Stomach smooth muscle (tissue), 2 donors: ENCODE measurements around the gene RTP2.

Source experiments
- H3K27ac ChIP-seq: one replicate; pipeline ENCODE4 v1.7.0; 2013; ENCODE audit warnings: mild to moderate bottlenecking, low read length, inconsistent platforms
- H3K27me3 ChIP-seq, 2 donors: one replicate each; pipeline ENCODE4 v1.7.0; 2013; ENCODE audit warnings: low read length in 2 of 2; ENCODE audit not compliant: insufficient read depth in 2 of 2, control insufficient read depth in 1 of 2
- H3K36me3 ChIP-seq, 2 donors: one replicate each; pipeline ENCODE4 v1.7.0; 2013; ENCODE audit warnings: low read length in 2 of 2; ENCODE audit not compliant: control insufficient read depth in 2 of 2, insufficient read depth in 2 of 2
- H3K4me1 ChIP-seq: one replicate; pipeline ENCODE4 v1.7.0; 2013; ENCODE audit warnings: low read length; ENCODE audit not compliant: control insufficient read depth, insufficient read depth
- H3K4me3 ChIP-seq, 2 donors: one replicate each; pipeline ENCODE4 v1.7.0; 2013; ENCODE audit warnings: low read length in 2 of 2
- H3K9ac ChIP-seq, 2 donors: one replicate each; pipeline ENCODE4 v1.7.0; 2013; ENCODE audit warnings: low read length in 2 of 2, mild to moderate bottlenecking in 1 of 2
- H3K9me3 ChIP-seq, 2 donors: one replicate each; pipeline ENCODE4 v1.7.0; 2013; ENCODE audit warnings: low read length in 2 of 2; ENCODE audit not compliant: control insufficient read depth in 2 of 2
- donor health status: healthy.
- donor health status: Pancreatic carcinoma.

The RTP2 gene

GRCh38 chr3:187708696-187709095, 6.3 kb upstream of the RTP2 start:
- H3K27me3 ChIP-seq, result no peaks in the 10 kb centered on the region
- no peak overlapping the region for H3K27ac ChIP-seq
- H3K4me3 ChIP-seq, result no peak overlapping the region
- no peaks in the 10 kb centered on the region for H3K36me3 ChIP-seq
- H3K9ac ChIP-seq, result no peak overlapping the region
- H3K4me1 ChIP-seq, result peaks cover 1% of the 10 kb centered on the region
- H3K9me3 ChIP-seq, result no peaks in the 10 kb centered on the region

GRCh38 chr3:187706971-187707370, 4.6 kb upstream of the RTP2 start:
- Histone ChIP-seq H3K4me3 (no peak overlapping the region), H3K9ac (no peak overlapping the region), H3K4me1 (no peaks in the 10 kb centered on the region), H3K9me3 (no peaks in the 10 kb centered on the region), H3K36me3 (no peaks in the 10 kb centered on the region), H3K27me3 (no peaks in the 10 kb centered on the region), H3K27ac (no peak overlapping the region)

- H3K9ac ChIP-seq, result no peak overlapping the region
- no peaks in the 10 kb centered on the region for H3K36me3 ChIP-seq
- no peaks in the 10 kb centered on the region for H3K27me3 ChIP-seq
- no peak overlapping the region for H3K4me3 ChIP-seq
- no peaks in the 10 kb centered on the region for H3K4me1 ChIP-seq
- H3K9me3 ChIP-seq, result no peaks in the 10 kb centered on the region
- no peak overlapping the region for H3K27ac ChIP-seq
These were observed 2.8 kb upstream of the RTP2 start for GRCh38 chr3:187705164-187705563.

GRCh38 chr3:187700249-187700648, 2.1 kb downstream of the RTP2 start:
- Histone ChIP-seq H3K27me3 (peaks cover 0 to 2% of the 10 kb centered on the region in 2 donors), H3K36me3 (no peaks in the 10 kb centered on the region), H3K9me3 (no peaks in the 10 kb centered on the region), H3K4me3 (no peak overlapping the region), H3K27ac (no peak overlapping the region), H3K4me1 (no peaks in the 10 kb centered on the region), H3K9ac (no peak overlapping the region)

GRCh38 chr3:187698499-187699399, 3.6 kb downstream of the RTP2 start:
- Histone ChIP-seq H3K27ac (no peak overlapping the region), H3K9ac (no peak overlapping the region), H3K9me3 (no peaks in the 10 kb centered on the region), H3K27me3 (peaks cover 0 to 5% of the 10 kb centered on the region in 2 donors), H3K36me3 (no peaks in the 10 kb centered on the region), H3K4me1 (no peaks in the 10 kb centered on the region), H3K4me3 (no peak overlapping the region)

GRCh38 chr3:187696021-187696420, 6.3 kb downstream of the RTP2 start:
- Histone ChIP-seq H3K36me3 (no peaks in the 10 kb centered on the region), H3K9me3 (no peaks in the 10 kb centered on the region), H3K9ac (no peak overlapping the region)

GRCh38 chr3:187695449-187695848, 6.9 kb downstream of the RTP2 start:
- no peak overlapping the region for H3K4me3 ChIP-seq

More at GRCh38 chr3:187696021-187696420, 6.3 kb downstream of the RTP2 start:
- Histone ChIP-seq H3K27me3 (peaks cover 0 to 5% of the 10 kb centered on the region in 2 donors), H3K4me3 (no peak overlapping the region), H3K4me1 (no peaks in the 10 kb centered on the region), H3K27ac (no peak overlapping the region)

GRCh38 chr3:187694801-187695200, 7.6 kb downstream of the RTP2 start:
- no peaks in the 10 kb centered on the region for H3K4me1 ChIP-seq
- no peak overlapping the region for H3K9ac ChIP-seq
- peaks cover 0 to 5% of the 10 kb centered on the region in 2 donors for H3K27me3 ChIP-seq
- no peaks in the 10 kb centered on the region for H3K36me3 ChIP-seq
- H3K9me3 ChIP-seq, result no peaks in the 10 kb centered on the region
- H3K27ac ChIP-seq, result no peak overlapping the region
- H3K4me3 ChIP-seq, result no peak overlapping the region

More at GRCh38 chr3:187695449-187695848, 6.9 kb downstream of the RTP2 start:
- Histone ChIP-seq H3K27ac (no peak overlapping the region), H3K9ac (no peak overlapping the region), H3K9me3 (no peaks in the 10 kb centered on the region), H3K36me3 (no peaks in the 10 kb centered on the region), H3K27me3 (peaks cover 0 to 5% of the 10 kb centered on the region in 2 donors), H3K4me1 (no peaks in the 10 kb centered on the region)

- H3K9ac ChIP-seq, result no peak overlapping the region
- H3K27ac ChIP-seq, result no peak overlapping the region
- H3K4me1 ChIP-seq, result no peaks in the 10 kb centered on the region
- no peak overlapping the region for H3K4me3 ChIP-seq
- no peaks in the 10 kb centered on the region for H3K9me3 ChIP-seq
- H3K27me3 ChIP-seq, result peaks cover 0 to 5% of the 10 kb centered on the region in 2 donors
- no peaks in the 10 kb centered on the region for H3K36me3 ChIP-seq
These were observed 8.9 kb downstream of the RTP2 start for GRCh38 chr3:187693431-187693830.

GRCh38 chr3:187689984-187690383, 12.4 kb downstream of the RTP2 start:
- no peak overlapping the region for H3K27ac ChIP-seq
- peaks cover 3 to 4% of the 10 kb centered on the region in 2 donors for H3K27me3 ChIP-seq
- no peaks in the 10 kb centered on the region for H3K36me3 ChIP-seq
- no peak overlapping the region for H3K4me3 ChIP-seq
- peaks cover 5 to 6% of the 10 kb centered on the region in 2 donors for H3K9me3 ChIP-seq
- H3K9ac ChIP-seq, result no peak overlapping the region
- H3K4me1 ChIP-seq, result no peaks in the 10 kb centered on the region
